ENCODE data around the gene SMCP.
A peak's percentile ranks its signal among the peaks of the same experiment; 100 is the strongest.

The SMCP gene

GRCh38 chr1:152878042-152878441 lies at the start of gene SMCP:
Gene SMCP (plus strand): TSS chr1:152878322. CDS start chr1:152884423, 6,101 bp downstream.
- DNase-seq (ENCODE audit: low read depth in 2 of 2, low spot score in 1 of 2): no peak

GRCh38 chr1:152836870-152837269 lies 41.3 kb upstream of the SMCP start:
- DNase-seq (ENCODE audit: low read depth in 2 of 2, low spot score in 1 of 2): no peak

- DNase-seq (ENCODE audit: low read depth in 2 of 2, low spot score in 1 of 2): no peak
These were observed 35.6 kb upstream of the SMCP start, which contains the start of gene LCE6A for GRCh38 chr1:152842556-152842955. Gene LCE6A (plus strand): TSS chr1:152842856. CDS start chr1:152843521, 665 bp downstream.

GRCh38 chr1:152855661-152856060 lies 22.5 kb upstream of the SMCP start:
- no peak for DNase-seq (ENCODE audit: low read depth in 2 of 2, low spot score in 1 of 2)

DNA sequence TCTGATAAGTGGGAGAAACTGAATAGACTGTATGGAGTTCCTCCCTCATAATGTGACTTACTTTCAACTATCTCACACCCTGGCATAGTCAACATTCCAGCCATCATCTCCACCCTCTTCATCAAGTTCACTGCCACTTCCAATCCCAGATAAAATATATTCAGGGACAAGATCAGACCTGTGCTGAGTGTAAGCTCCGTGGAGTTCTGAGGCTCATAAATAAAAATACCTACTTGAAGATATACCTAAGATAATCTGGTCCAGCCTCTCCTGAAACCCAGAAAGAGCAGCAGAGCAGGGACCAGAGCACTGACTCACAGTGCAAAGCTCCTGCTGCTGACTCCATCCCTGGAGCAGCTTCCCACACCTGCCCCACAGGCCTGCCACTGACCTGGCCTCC lies 20.1 kb upstream of the SMCP start:
- no peak for DNase-seq (ENCODE audit: low read depth in 2 of 2, low spot score in 1 of 2)

GRCh38 chr1:152859696-152860095 lies 18.4 kb upstream of the SMCP start, which contains the start of gene LCE7A:
Gene LCE7A (plus strand): TSS chr1:152859996. CDS start chr1:152860698, 702 bp downstream.
- DNase-seq (ENCODE audit: low read depth in 2 of 2, low spot score in 1 of 2): no peak

DNA sequence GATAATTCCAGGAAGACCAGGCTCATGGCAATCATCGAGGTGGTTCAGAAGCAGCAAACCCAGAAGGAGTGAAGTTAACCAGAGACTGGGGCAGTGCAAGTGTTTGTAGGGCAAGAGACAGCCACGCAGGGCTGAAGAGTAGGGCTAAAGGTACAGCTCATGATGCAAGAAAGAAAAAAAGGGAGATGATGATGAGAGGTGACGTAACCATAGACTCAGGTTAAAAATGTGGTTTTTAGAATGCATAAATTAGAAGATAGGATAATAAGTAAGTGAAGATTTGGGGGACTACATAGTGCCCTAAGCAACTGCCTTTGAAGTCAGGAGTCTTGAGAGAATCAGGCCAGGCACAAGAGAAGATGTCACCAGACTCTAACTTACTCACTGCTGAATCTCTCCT lies 18.0 kb upstream of the SMCP start:
- DNase-seq (ENCODE audit: low read depth in 2 of 2, low spot score in 1 of 2): no peak

- no peak for DNase-seq (ENCODE audit: low read depth in 2 of 2, low spot score in 1 of 2)
These were observed 16.7 kb upstream of the SMCP start for GRCh38 chr1:152861374-152861773.

DNA sequence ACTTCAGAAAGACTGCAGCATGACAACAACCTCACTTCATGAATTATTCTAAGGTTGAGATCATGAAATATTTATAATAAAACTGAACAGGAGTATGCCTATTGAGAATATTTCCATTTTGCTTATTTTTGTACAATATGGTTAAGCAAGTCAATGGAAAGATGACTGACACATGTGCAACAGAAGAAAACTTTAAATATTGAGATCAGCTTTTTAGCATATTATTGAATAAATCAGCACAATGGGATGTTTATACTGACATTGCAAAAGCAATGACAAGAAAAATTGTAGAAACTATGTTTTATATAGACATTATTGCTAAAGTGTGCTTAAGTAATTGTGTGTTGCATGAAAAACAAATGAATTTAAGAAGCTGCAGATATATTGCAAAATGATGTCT lies 13.7 kb upstream of the SMCP start:
- no peak for DNase-seq (ENCODE audit: low read depth in 2 of 2, low spot score in 1 of 2)

GRCh38 chr1:152866321-152866720 lies 11.8 kb upstream of the SMCP start:
- no peak for DNase-seq (ENCODE audit: low read depth in 2 of 2, low spot score in 1 of 2)

DNA sequence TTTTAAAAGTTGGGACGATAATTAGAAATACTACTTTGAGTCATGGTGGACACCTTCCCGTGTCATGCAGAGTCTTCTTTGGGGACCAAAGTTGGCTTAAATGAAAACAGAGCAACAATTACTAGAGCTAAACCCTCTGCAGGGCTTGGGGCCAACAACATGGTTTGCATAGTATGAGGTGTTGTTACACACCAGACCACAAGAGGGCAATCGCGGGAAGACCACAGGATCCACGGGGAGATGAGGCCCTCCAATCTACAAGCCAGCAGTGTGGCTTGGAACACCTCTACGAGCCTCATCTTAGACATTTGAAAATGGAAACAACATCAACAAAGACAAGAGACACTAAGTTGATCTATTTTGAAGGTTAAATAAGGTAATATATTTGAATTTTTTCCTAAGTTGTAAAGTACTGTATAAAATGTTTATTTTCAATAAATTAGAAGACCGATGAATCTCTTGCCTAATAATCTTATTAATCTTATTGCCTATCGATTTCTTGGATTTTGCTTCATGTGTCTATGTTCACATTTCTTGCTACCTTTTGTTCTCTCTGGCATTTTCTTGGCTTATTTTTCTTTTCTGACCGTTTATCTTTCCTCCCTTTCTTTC lies 8.2 kb upstream of the SMCP start:
- DNase-seq (ENCODE audit: low read depth in 2 of 2, low spot score in 1 of 2): peak; percentile 10 to 16

- DNase-seq (ENCODE audit: low read depth in 2 of 2, low spot score in 1 of 2): no peak
These were observed 7.0 kb upstream of the SMCP start for GRCh38 chr1:152870831-152871730.

- DNase-seq (ENCODE audit: low read depth in 2 of 2, low spot score in 1 of 2): no peak
These were observed 6.4 kb upstream of the SMCP start for GRCh38 chr1:152871731-152872126.

DNA sequence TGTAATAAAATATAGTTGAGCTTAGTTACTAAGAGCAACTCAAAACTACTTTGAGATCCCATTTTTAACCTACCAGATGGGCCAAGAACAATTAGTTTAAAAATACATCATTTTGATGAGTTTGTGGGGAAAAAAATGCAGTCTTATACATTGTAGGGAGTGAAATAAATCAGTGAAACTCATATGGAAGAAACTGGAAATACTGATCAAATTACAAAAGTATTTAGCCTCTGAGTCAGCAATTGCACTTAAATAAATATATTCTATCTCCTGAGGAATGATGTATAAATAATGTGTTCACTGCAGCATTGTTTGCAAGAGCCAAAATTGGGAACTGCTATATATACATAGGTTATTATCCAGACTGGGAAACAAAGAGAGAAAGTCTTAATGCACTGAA lies 4.6 kb upstream of the SMCP start:
- no peak for DNase-seq (ENCODE audit: low read depth in 2 of 2, low spot score in 1 of 2)

GRCh38 chr1:152876827-152877226 lies 1.3 kb upstream of the SMCP start:
- no peak for DNase-seq (ENCODE audit: low read depth in 2 of 2, low spot score in 1 of 2)

DNA sequence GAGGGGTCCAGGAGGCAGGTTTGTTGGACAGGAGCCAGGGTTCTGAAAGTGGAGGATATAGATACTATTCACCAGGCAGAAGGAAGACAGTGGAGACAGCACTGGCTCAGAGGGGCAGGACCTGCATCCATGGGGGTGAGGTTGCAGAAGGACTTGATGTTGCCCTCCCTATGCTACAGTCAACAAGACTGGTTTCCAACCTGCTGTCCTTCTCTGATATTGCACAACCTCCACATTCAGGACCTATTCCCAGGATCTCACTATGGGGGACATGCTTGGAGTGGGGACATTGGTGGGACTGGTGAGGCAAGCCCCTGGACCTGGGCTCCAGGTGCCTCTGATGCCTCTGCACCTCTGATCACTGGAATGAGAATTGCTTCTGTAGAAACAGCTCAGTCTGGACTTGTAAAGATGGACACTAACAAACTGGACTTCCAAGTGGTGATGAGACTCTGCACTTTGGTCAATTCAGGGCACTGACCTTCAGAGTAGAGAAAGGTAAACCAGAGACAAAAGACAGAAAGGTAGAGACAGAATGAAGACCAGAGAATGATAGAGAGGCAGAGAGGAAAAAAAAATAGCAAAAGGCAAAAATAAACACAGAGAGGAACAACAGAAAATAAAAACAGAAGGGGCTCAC lies 1.6 kb downstream of the SMCP start:
- DNase-seq (ENCODE audit: low read depth in 2 of 2, low spot score in 1 of 2): no peak

GRCh38 chr1:152880316-152880715 lies 2.2 kb downstream of the SMCP start:
- no peak for DNase-seq (ENCODE audit: low read depth in 2 of 2, low spot score in 1 of 2)

- no peak for DNase-seq (ENCODE audit: low read depth in 2 of 2, low spot score in 1 of 2)
These were observed 2.8 kb downstream of the SMCP start for GRCh38 chr1:152880907-152881306.

GRCh38 chr1:152884085-152884484 lies 6.0 kb downstream of the SMCP start:
- DNase-seq (ENCODE audit: low read depth in 2 of 2, low spot score in 1 of 2): no peak

DNA sequence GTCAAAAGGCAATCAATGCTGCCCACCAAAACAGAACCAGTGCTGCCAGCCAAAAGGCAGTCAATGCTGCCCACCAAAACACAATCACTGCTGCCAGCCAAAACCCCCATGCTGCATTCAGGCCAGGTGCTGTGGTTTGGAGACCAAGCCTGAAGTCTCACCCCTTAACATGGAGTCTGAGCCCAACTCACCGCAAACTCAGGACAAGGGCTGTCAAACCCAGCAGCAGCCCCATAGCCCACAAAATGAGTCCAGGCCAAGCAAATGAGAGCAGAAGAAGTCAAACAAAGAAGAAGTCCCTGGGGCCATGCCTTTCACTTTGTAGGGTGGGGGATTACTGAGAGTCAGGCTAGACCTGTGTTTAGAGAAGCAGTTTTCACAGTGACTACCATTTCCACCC lies 6.4 kb downstream of the SMCP start:
- DNase-seq (ENCODE audit: low read depth in 2 of 2, low spot score in 1 of 2): no peak

GRCh38 chr1:152884966-152885624 lies 7.0 kb downstream of the SMCP start:
- DNase-seq (ENCODE audit: low read depth in 2 of 2, low spot score in 1 of 2): no peak
